ENCODE measurements around the gene CENPP.
A peak's percentile ranks its signal among the peaks of the same experiment; 100 is the strongest.
"Not testable (repeated sequence)": the region's sequence is repeated elsewhere in the genome, so short reads cannot be mapped to it uniquely, and the experiment has no call there.

The CENPP gene

DNA sequence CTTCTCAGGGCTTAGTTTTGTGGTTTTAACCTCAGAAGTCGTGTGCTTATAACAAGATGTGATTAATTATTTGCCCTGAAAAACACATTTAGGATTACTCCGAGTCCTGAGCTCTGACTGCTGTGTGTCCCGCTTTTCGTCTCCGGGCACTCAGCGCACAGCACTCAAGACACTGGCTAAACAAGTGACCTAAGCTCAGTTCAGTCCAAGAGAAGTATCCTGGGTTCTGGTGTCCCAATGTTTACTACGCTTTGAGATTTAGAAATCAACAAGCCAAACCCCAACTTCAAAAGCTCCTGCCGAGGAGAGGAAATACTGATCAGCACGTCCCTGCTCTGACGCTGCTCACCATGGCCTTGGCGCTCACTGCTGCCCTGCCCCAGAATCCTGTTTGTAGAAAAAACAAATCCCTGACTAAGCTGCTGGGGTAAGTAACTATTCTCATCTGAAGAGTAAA is 290.9 kb downstream of the CENPP start:
- DNase-seq (ENCODE audit: low read depth) = no peak

DNA sequence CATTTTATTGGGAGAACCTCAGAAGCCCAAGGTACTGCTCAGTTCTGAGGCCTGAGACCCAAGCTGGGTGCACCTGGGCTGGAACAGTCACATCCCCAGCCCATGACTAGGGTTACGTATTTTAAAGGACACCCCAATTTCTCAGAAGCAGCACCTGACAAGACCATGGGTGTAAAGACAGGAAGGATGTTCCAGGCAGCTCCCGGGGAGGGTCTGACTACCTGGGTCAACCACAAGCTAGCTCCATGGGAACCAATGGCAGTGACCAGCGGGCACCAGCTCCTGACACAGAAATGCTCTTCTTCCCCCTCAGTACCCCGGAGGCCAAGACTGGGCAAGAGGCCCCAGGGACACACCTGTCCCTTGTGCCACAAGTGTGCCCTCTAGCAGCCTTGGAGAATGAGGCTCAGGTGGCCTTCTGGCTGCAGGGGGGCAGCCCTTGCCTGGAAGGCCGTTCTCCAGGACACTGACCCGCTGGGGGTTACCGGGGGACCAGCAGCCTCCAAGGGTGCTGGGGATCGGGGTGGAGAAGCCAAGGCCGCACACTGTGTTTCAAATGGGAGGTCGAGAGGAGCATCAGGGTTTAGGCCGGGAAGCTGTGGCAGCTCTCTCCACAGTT is 291.6 kb downstream of the CENPP start:
- DNase-seq (ENCODE audit: low read depth) = no peak

DNA sequence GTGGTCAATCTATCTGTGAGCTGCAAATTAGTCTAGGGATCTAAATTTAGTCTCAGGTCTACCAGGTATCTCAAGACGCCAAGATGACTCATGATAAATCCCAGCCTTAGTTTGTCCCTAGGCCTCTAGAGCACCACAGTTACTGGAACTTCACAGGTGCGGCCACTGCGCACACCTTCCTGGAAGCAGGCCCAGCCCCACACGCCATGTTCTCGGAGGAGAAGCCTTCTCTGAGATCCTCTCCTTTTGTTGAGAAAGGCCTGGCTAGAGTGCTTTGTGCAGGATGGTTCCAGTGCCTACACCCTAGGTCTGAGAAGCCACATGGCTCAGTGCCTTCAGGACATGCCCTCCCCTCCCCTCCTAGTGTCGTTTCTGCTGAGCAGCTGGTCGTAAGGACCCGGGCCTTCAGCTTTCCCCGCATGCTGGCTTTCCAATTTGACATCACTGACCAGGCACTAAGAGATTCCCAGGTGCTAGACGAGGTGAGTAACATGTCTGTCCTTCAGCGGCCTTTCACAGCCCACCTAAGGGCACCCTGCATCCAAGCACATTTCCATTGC is 292.3 kb downstream of the CENPP start:
- no peak for DNase-seq (ENCODE audit: low read depth)

DNA sequence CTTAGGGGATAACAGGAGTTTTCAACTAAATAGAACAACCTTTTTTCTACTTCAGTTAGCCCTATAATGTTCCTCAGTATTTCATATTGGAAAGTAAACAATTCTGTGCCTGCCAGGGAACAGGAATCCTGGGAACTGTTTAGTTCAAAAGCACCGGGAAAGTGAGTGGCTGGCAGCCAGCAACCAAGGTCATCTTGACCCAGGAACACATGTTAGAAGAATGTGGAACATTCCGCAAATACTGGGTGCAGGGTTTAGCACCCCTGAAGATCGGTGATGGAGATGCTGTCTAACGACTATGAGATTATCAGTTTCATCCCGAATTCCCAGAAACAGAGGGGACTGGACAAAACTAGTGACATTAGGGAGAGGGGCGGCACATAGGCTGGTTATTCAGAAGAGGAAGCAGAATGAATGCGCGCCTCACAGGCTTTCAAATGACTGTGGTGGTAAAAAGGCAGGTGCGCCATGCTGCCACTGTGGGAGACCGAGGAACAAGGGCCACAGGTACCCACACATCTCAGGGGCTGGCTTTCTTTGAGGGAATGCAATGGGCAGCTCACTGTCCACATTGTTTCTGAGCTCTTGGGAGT is 293.0 kb downstream of the CENPP start:
- DNase-seq (ENCODE audit: low read depth) = no peak

DNA sequence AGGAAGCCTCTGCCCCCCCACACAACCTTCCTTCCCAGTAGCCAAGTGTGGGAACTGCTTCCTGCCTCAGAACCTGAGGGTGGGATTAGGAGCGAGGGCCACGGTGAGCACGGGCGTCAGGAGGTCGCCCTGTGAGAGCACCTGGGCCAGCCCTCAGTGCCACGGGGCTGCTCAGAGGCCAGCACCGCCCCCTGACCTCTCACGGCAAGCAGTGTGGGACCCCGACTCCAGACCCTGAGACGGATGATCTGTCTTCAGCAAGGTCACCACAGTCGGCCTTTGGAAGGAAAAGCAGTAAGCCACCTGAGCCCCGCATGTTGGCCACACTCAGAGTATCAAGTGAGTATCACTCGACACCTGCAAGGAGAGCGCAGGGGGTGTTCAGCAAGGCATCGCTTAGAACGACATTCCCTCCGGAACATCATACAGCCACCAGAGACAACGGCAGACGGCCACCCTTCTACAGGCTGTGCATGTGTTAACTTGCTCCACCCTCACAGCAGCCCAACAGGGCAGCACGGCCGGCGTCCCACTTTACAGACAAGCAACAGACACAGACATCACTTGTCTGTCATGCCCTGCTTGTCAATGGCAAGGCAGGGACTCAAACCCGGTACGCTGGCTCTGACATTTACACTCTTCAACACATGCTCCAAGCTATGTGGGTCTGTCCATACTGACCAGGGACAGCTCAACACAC is 294.0 kb downstream of the CENPP start:
- no peak for DNase-seq (ENCODE audit: low read depth)

DNA sequence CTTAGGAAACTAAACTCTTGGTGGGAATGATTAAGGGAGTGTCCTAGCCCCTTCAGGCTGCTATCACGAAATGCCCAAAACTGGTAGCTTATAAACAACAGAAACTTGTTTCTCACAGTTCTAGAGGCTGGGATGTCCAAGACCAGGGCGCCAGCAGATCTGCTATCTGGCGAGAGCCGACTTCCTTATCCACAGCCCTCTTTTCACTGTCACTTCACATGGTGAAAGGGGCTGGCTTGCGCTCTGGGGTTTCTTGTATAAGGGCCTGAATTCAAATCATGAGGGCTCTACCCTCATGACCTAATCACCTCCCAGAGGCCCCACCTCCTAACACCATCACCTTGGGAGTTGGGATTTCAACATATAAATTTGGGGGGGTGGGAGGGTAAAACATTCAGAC is 295.1 kb downstream of the CENPP start:
- DNase-seq (ENCODE audit: low read depth) = no peak

DNA sequence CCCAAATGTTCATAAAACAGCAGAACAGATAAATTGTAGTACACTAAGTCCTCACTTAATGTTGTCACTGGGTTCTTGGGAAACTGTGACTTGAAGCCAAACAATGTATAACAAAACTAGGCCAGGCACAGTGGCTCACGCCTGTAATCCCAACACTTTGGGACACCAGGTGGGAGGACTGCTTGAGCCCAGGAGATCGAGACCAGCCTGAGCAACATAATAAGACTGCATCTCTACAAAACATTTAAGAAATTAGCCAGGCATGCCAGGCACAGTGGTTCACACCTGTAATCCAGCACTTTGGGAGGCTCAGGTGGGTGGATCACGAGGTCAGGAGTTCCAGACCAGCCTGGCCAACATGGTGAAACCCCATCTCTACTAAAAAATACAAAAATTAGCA is 298.2 kb downstream of the CENPP start:
- DNase-seq (ENCODE audit: low read depth) = not testable (repeated sequence)

DNA sequence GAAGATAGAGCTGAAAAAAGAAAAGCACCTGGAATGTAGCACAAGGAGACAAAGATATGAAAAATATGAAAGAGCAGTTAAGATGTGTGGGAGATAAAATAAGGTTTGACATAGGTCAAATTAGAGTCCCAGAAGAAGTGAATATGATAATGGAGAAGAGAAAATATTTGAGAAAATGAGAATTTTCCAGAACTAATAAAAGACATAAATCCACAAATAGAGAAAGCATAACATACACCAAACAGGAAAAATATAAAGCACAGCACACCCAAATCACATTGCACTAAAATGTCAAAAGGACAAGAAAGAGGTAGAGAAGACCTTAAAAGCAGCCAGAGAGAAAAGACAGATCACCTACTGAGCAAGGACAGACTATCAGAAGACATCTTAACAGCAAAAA is 300.7 kb downstream of the CENPP start:
- DNase-seq (ENCODE audit: low read depth) = no peak

DNA sequence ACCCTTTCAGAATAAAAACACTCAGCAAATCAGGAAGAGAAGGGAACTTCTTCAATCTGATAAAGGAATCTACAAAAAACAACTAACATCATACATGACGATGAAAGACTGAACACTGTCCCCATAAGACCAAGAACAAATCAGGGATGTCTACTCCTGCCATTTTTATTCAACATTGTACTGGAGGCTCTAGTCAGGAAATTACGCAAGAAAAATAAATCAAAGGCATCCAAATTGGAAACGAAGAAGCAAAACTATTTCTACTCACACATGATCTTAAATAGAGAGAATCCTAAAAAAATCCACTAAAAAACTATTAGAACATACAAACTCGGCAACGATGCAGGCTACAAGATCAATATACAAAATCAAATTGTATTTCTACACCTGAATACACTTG is 301.9 kb downstream of the CENPP start:
- no peak for DNase-seq (ENCODE audit: low read depth)

DNA sequence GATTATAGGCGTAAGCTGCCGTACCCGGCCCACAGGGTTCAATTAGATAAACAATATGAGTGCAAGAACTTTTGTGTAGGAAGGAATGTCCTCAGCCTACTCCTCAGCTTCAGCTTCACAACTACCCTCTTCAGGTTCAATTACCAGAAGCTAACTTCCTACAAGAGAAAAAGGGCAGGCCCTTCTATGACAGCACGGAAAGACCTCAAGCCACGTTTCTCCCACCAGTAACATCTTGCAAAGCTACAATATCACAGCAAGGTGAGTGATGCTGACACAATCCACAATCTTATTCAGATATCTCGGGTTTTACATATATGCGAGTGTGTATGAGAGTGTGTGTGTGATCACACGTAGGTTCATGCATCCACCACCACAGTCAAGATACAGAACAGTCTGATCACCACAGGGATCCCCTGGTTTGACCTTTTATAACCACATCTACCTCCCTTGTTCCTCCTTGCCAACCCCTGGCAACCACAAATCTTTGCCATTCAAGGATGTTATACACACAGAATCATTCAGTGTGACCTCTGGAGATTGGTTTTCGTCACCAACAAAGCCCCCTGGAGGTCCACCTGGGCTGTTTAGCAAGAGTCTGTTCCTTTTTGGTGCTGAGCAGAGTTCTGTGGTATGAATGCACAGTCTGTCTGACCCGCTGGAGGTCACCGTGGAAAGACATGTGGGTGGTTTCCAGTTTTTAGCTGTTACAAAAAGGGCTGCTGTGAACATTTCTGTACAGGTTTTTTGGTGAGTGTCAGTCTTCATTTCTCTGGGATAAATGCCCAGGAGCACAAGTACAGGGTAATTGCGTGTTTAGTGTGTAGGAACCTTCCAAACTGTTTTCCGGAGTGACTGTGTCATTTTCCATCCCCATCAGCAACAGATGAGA is 305.9 kb downstream of the CENPP start:
- no peak for DNase-seq (ENCODE audit: low read depth)

DNA sequence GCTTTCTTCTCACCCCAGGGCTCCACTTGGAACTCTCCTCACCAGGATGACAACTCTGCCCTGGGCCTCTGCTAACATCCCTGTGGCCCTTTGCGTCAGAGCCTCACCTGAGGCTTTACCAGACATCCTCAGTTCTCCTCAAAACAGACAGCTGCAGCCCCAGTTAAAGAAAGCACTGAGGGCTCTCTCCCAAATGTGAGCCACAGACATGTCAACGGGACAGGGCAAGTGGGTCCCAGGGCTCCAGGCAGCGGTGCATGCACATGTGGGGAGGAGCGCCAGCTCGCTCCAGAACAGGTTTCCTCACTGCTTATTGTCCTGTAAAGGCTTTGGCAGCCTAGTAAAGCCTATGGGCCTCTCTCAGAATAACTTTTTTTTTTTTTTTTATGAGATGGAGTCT is 306.9 kb downstream of the CENPP start:
- DNase-seq (ENCODE audit: low read depth) = no peak

DNA sequence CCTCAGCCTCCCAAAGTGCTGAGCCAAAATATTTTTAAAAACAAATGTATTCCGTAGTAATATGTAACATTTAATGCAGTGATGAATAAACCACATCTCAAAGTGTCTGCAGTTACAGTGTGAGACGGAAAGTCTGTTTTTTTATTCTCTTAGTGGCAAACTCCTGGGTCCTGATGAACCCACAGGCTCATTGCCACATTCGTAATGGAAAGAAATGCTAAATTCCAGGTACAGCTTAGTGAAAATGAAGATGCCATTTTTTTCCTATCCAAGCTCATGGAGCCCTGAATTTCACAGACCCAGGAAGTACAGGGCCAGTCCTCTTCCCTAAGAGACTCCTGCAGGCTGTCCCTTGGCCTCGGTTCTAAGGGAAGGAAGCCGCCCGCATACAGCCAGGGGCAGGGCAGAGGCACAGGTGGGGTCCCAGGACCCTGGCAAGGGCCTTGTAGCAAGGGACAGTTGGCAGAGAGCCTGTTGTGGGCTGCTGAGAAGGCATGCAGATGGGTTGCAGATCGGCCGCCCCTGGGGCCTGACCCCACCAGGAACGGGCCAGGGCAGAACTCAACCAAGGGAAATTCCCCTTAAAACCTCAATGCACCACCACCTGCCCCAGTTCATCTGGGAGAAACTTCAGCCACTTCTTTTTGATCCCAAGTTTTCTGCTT is 308.0 kb downstream of the CENPP start:
- DNase-seq (ENCODE audit: low read depth) = no peak

DNA sequence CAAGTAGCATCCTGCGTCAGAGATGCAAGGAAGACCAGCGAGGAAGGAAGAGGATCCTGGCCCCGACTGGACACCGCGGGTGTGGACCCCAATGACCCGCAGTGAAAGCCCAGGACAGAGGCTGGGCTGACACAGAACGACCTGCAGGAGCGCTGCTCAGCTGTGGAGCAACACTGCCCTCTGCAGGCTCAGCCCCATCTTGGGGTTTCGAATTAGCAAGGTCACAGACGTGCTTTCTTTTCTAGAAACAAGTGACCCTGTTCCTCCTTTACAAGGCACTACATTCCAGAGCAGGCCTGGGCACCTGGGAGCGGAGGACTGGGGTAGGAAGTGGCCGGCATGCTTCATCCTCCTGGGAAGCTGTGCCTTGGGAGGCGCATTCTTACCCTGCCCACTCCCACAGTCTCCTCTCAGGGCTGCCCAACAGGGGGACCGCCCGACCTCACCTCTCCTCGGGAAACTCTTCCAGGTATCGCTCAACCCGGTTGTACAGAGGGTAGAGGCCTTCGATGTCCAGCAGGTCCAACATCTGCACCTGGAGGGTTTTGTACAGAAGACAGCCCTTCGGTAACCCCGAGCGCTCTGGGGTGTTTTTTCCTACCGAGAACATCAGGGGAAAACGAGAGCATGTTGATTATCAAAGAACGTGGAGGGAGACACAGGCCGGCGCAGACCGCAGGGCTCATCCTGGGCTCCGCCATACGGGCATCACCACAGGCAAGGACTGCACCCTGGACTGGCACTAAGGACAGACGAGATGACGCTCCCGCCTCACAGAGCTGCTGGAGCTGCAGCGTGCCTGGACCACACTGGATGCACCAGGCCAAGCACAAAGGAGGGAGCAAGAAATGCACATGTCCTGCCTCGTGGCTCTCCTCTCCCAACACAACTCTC is 309.2 kb downstream of the CENPP start:
- peak; percentile 8 for DNase-seq (ENCODE audit: low read depth)

DNA sequence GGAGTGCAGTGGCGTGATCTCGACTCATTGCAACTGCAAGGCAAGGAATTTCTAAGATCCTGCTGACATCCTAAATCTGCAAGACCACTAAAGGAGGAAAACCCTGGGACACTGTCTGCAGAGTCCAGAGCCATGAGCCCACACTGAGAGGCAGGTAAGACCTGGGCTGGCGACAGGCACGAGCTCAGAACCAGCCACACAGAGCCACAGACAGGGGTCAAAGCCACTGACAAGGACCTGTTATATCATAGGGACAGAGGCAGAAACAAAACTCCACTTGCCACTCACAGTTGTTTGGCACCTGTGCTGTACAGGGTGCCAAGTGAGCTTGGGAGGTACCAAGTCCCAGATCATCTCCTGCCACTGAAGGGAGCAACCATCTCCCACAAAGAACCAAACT is 310.0 kb downstream of the CENPP start:
- no peak for DNase-seq (ENCODE audit: low read depth)

DNA sequence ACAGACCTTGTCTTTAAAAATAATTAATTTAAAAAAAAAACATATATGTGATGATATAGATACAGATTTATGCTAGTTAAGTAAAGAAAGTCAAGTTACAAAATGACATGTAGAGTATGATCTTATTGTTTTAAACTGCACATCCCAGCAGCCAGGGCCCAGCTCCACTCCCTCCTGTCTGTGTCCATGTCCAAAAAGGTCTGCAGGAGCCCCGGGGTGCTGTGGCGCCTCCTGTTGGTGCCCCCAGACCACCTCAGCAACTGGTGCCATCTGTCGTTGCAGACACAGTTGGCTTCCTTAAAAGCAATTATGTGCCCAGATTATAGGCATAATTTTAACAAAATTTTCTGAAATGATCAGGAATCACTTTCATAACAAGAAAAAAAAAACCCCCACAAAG is 310.9 kb downstream of the CENPP start:
- DNase-seq (ENCODE audit: low read depth) = no peak

DNA sequence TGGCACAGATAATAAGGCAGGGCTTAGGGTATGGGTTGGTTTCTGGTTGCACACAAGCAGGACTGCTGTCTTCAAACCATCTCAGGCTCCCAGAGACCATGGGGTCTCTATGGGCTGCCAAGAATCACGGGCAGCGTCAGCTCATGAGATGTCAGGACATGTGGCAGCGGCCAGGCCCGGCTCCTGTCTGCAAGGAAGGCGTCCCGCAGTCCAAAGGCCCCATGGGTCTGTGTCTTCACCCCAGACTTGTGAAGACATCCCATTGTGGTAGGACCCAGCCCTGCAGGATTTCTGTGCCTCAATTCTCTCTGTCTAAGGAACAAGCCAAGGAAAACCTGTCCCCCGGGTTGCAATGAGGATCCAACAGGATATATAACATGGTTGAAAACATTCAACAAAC is 311.6 kb downstream of the CENPP start:
- no peak for DNase-seq (ENCODE audit: low read depth)

DNA sequence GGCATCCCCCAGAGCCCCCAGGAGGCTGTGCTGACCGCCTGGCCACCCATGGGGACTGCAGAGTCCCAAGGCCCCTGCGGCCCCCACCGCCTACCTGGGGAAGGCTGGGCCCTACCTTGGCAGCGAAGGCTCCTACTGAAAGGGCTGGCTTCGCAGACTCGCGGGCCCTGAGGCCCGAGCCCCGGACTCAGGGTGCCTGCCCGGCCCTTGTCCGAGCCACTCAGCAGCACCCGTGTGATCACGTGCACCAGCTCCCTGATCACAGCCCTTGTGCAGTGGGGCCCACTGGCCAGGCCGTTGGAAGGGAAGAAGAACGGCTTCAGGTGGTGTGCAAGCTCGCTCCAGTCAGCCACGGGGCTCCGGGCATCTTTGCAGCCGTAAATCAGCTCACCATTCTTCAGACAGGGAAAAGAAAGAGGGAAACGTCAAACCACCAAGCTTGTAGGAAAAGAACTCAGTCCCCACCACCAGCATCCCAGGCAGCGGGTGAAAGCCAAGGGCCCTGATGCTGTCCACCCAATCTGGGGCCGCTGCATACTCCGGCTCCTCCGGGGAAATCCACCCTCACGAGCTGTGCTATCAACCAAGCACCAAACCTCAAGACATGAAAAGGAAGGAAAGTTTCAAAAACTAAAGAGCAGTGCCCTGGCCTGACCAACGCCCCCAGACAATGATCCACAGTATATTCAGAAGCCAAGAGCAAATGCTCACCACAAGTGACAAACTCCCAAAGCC is 312.3 kb downstream of the CENPP start:
- no peak for DNase-seq (ENCODE audit: low read depth)

DNA sequence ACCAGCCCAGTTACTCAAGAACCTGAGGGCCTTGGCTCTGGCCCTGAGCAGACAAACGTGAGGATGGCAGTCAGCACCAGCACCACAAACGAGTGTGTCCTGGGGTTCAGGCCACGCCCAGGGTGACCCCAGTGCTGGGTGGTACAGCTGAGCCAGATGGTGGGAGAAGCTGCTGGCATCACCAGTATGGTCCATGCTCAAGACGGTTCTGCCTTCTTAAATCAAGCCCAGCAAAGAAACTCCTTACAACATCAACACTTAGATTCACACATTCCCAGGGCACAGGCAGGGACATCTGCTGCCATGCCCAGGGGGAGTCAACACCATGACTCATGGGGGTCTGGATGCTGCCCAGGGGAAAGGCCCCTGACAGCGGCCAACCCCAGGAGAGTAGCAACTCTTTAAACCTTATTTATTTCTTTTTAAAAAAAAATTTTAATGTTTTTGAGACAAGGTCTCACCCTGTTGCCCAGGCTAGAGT is 312.9 kb downstream of the CENPP start:
- DNase-seq (ENCODE audit: low read depth) = no peak

DNA sequence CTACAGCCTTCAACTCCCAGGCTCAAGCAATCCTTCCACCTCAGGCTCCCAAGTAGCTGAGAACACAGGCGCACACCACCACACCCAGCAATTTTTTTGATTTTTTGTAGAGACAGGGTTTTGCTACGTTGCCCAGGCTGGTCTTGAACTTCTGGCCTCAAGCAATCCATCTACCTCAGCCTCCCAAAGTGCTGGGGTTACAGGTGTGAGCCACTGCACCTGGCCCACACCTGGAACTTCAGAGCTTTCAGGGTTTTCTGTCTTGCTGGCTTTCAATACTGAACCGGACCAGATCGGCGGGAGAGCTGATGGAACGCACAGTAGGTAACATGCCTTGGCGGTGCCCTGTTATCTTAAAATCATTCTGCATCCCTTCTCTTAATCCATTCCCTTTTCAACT is 313.4 kb downstream of the CENPP start:
- DNase-seq (ENCODE audit: low read depth) = no peak

DNA sequence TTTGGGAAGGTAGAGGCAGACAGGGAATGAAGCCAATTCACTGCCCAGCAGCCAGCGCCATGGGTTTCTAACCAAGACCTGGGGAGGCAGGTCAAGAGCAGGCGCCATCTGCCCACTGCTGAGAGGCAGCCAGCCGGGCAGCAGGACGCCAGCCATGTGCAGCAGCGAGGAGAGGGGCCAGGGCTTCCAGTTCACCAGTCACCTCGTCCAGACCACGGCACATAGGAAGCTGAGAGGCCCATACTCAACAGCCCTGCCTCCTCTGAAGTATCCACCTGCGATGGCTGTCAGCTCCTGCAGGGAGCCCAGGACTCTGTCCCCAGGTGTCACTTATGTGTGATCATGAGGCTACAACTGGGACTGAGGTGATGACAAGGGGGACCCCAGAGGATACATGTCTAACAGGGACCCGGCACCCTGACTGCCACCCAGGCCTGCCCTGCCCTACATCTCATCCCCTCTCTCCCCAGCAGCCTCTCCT is 314.1 kb downstream of the CENPP start:
- no peak for DNase-seq (ENCODE audit: low read depth)

All from HS-27A (cell line).